IPS-18c (cell line): ENCODE data around the gene ENOX1.

ENCODE experiments used
- H3K4me3 ChIP-seq: 2 replicates; pipeline ENCODE4 v1.7.0; 2013; ENCODE audit warnings: low read depth, mild to moderate bottlenecking, low read length, moderate library complexity; ENCODE audit not compliant: insufficient read depth
- H3K9me3 ChIP-seq: one replicate; pipeline ENCODE4 v1.6.1; 2013; ENCODE audit warnings: mild to moderate bottlenecking, low read length, moderate library complexity; ENCODE audit not compliant: control insufficient read depth, insufficient read depth

Gene ENOX1

GRCh38 chr13:43558326-43558725 lies 228.4 kb downstream of the ENOX1 start:
- Histone ChIP-seq H3K4me3 (no peak overlapping the region), H3K9me3 (no peaks in the 10 kb centered on the region)

- H3K9me3 ChIP-seq = no peaks in the 10 kb centered on the region
- H3K4me3 ChIP-seq = no peak overlapping the region
Observed at GRCh38 chr13:43555667-43556066, 231.1 kb downstream of the ENOX1 start.

GRCh38 chr13:43551897-43552456 lies 234.8 kb downstream of the ENOX1 start:
- Histone ChIP-seq H3K9me3 (no peaks in the 10 kb centered on the region), H3K4me3 (no peak overlapping the region)

GRCh38 chr13:43546816-43547215 lies 240.0 kb downstream of the ENOX1 start:
- H3K9me3 ChIP-seq = no peaks in the 10 kb centered on the region
- H3K4me3 ChIP-seq = no peak overlapping the region

- H3K4me3 ChIP-seq = no peak overlapping the region
- no peaks in the 10 kb centered on the region for H3K9me3 ChIP-seq
Observed at GRCh38 chr13:43546251-43546650, 240.5 kb downstream of the ENOX1 start.

- Histone ChIP-seq H3K4me3 (no peak overlapping the region), H3K9me3 (no peaks in the 10 kb centered on the region)
Observed at GRCh38 chr13:43545317-43545874, 241.4 kb downstream of the ENOX1 start.

- no peak overlapping the region for H3K4me3 ChIP-seq
- no peaks in the 10 kb centered on the region for H3K9me3 ChIP-seq
Observed at GRCh38 chr13:43544631-43545030, 242.1 kb downstream of the ENOX1 start.

GRCh38 chr13:43544011-43544410 lies 242.8 kb downstream of the ENOX1 start:
- H3K4me3 ChIP-seq = no peak overlapping the region
- no peaks in the 10 kb centered on the region for H3K9me3 ChIP-seq

- Histone ChIP-seq H3K9me3 (no peaks in the 10 kb centered on the region), H3K4me3 (no peak overlapping the region)
Observed at GRCh38 chr13:43543331-43543730, 243.4 kb downstream of the ENOX1 start.

GRCh38 chr13:43537124-43537523 lies 249.6 kb downstream of the ENOX1 start:
- Histone ChIP-seq H3K9me3 (no peaks in the 10 kb centered on the region), H3K4me3 (no peak overlapping the region)

- no peak overlapping the region for H3K4me3 ChIP-seq
- no peaks in the 10 kb centered on the region for H3K9me3 ChIP-seq
Observed at GRCh38 chr13:43529796-43530195, 257.0 kb downstream of the ENOX1 start.

- Histone ChIP-seq H3K4me3 (no peak overlapping the region), H3K9me3 (no peaks in the 10 kb centered on the region)
Observed at GRCh38 chr13:43528992-43529391, 257.8 kb downstream of the ENOX1 start.

GRCh38 chr13:43522788-43523187 lies 264.0 kb downstream of the ENOX1 start:
- Histone ChIP-seq H3K9me3 (no peaks in the 10 kb centered on the region), H3K4me3 (no peak overlapping the region)

GRCh38 chr13:43520351-43520750 lies 266.4 kb downstream of the ENOX1 start:
- Histone ChIP-seq H3K9me3 (no peaks in the 10 kb centered on the region), H3K4me3 (no peak overlapping the region)

- Histone ChIP-seq H3K4me3 (no peak overlapping the region), H3K9me3 (no peaks in the 10 kb centered on the region)
Observed at GRCh38 chr13:43518833-43519232, 267.9 kb downstream of the ENOX1 start.

GRCh38 chr13:43516401-43516833 lies 270.4 kb downstream of the ENOX1 start:
- H3K4me3 ChIP-seq = no peak overlapping the region

GRCh38 chr13:43515531-43515930 lies 271.2 kb downstream of the ENOX1 start:
- Histone ChIP-seq H3K4me3 (no peak overlapping the region), H3K9me3 (no peaks in the 10 kb centered on the region)

More at GRCh38 chr13:43516401-43516833, 270.4 kb downstream of the ENOX1 start:
- no peaks in the 10 kb centered on the region for H3K9me3 ChIP-seq

- no peaks in the 10 kb centered on the region for H3K9me3 ChIP-seq
Observed at GRCh38 chr13:43514311-43514710, 272.5 kb downstream of the ENOX1 start.

GRCh38 chr13:43512221-43512620 lies 274.6 kb downstream of the ENOX1 start:
- no peak overlapping the region for H3K4me3 ChIP-seq
- no peaks in the 10 kb centered on the region for H3K9me3 ChIP-seq

More at GRCh38 chr13:43514311-43514710, 272.5 kb downstream of the ENOX1 start:
- H3K4me3 ChIP-seq = no peak overlapping the region
